Measurements from ENCODE around the gene ACO1. TPM values are rescaled to one million over a fixed set of nuclear protein-coding genes. Genes with fewer than 3 reads are reported as not detected.

Gene ACO1
- total and polyA plus RNA-seq, 2 donors (not counting 3 experiments of a cell fraction or from before 2014, with no cell fraction given) = 51.6 to 54.1 TPM

GRCh38 chr9:32395510-32396216, 11.2 kb downstream of the ACO1 start:
- no TSS peak for BruUV-seq (replicated peaks)
- no peak overlapping the region for H2AFZ ChIP-seq (ENCODE audit: low read depth, low read length)
- TF ChIP-seq JUN (IDR thresholded peaks at IDR 0.05; ENCODE audit: borderline replicate concordance, insufficient read depth, insufficient read length, low read depth) = peak; percentile 85
- TF ChIP-seq POLR2AphosphoS5 (IDR thresholded peaks at IDR 0.05; ENCODE audit: insufficient read depth, low read depth, low read length) = peak; percentile 92
- TF ChIP-seq POLR2A (IDR thresholded peaks at IDR 0.05; ENCODE audit: low read depth, low read length) = peak; percentile 31
- peak; percentile 93 for TF ChIP-seq FOS (IDR thresholded peaks at IDR 0.05; ENCODE audit: borderline replicate concordance, insufficient read depth, low read length)
- TF ChIP-seq EZH2 (IDR thresholded peaks at IDR 0.05; ENCODE audit: borderline replicate concordance, low read depth, low read length, severe bottlenecking) = no peak
- peak; percentile 20 to 46 for TF ChIP-seq CTCF (IDR thresholded peaks at IDR 0.05; ENCODE audit: extremely low read depth in 1 of 2, insufficient read depth in 1 of 2, low read depth in 1 of 2, low read length in 2 of 2)

More at GRCh38 chr9:32395510-32396216, 11.2 kb downstream of the ACO1 start:
- H3K27ac ChIP-seq (ENCODE audit: insufficient read depth, low read depth, low read length) = peak overlapping the region; percentile 60
- no peaks in the 10 kb centered on the region for H3K27me3 ChIP-seq (ENCODE audit: control insufficient read depth in 2 of 2, insufficient read depth in 2 of 2, low read length in 2 of 2)
- H3K79me2 ChIP-seq (ENCODE audit: control insufficient read depth, insufficient read depth, low read length) = peaks cover 42% of the 10 kb centered on the region
- H3K9me1 ChIP-seq (replicated peaks; ENCODE audit: control insufficient read depth, extremely low read depth, insufficient read depth, low read length) = no peaks in the 10 kb centered on the region
- intact Hi-C loops (cut with micrococcal nuclease) = loop anchor here (1.0 to 2.0 kb wide), 3 partner anchors 11 to 35 kb away; partner anchors contain the start of gene ACO1
- H3K9me3 ChIP-seq (replicated peaks; ENCODE audit: control insufficient read depth, insufficient read depth, low read length) = no peaks in the 10 kb centered on the region
- H3K4me3 ChIP-seq (replicated peaks in 1 of 3; ENCODE audit: insufficient read depth in 1 of 3, low read depth in 1 of 3, low read length in 3 of 3) = no peak overlapping the region
- H3K4me1 ChIP-seq (ENCODE audit: control insufficient read depth, extremely low read depth, insufficient read depth, low read length) = peaks cover 29% of the 10 kb centered on the region
- H3K36me3 ChIP-seq (ENCODE audit: control insufficient read depth in 2 of 2, extremely low read depth in 1 of 2, insufficient read depth in 2 of 2, low read length in 2 of 2) = no peaks in the 10 kb centered on the region
- ChIA-PET CTCF (interaction anchor here (0.7 to 6.4 kb wide), 11 partner anchors 10 to 629 kb away, joined by 3 to 71 read pairs (median 4); partner anchors contain the start of genes ACO1, DNAJA1 and RIGI), POLR2A (no interaction called here)
- H3K4me2 ChIP-seq (ENCODE audit: insufficient read depth, low read length) = peak overlapping the region; percentile 66
- DNase-seq (ENCODE audit: low read depth, low spot score) (peak; percentile 95), FAIRE-seq (peak; percentile 85)
- H3K9ac ChIP-seq (replicated peaks; ENCODE audit: extremely low read depth, insufficient read depth, low read length) = no peak overlapping the region
- dilution Hi-C loops (cut with MboI; ENCODE audit: extremely low pct_ligation_motif_present, low sequenced_read_pairs) = loop anchor here (25.0 kb wide), 1 partner anchor 167 kb away; the partner anchor contains the start of genes NDUFB6, SMIM27 and TOPORS
- H4K20me1 ChIP-seq (replicated peaks; ENCODE audit: control insufficient read depth, extremely low read depth, insufficient read depth, low read length) = no peaks in the 10 kb centered on the region

Measured in endothelial cell of umbilical vein (primary cell).